Keratinocyte (primary cell): ENCODE measurements around the gene MARCHF7. TPM values are rescaled to one million over a fixed set of nuclear protein-coding genes. Genes with fewer than 3 reads are reported as not detected.

Experiments used
- DNase-seq: peaks from one replicate; pipeline ENCODE4 v3.0.0-alpha.2; 2011; ENCODE audit warnings: low read depth, missing footprints, low spot score
- FAIRE-seq: peaks from 2 replicates; lab custom pipeline; 2011; peaks lifted over from hg19 to GRCh38; lab: Jason Lieb, UNC
- H2AFZ ChIP-seq: 2 replicates; pipeline ENCODE4 v1.6.0; 2012; ENCODE audit warnings: low read length, control low read depth, inconsistent platforms; ENCODE audit not compliant: control insufficient read depth
- H3K27ac ChIP-seq: 2 replicates; pipeline ENCODE4 v1.5.1; 2011; ENCODE audit warnings: low read length; ENCODE audit not compliant: control insufficient read depth, insufficient read depth
- H3K27me3 ChIP-seq: 3 replicates; pipeline ENCODE4 v1.6.0; 2011; ENCODE audit warnings: low read length; ENCODE audit not compliant: control insufficient read depth, insufficient read depth; ENCODE audit errors: extremely low read depth
- H3K36me3 ChIP-seq, 2 experiments: 2 replicates in 1 of 2; 3 replicates in 1 of 2; pipeline ENCODE4 v1.5.1; 2011; ENCODE audit warnings: low read length in 2 of 2, mild to moderate bottlenecking in 1 of 2; ENCODE audit not compliant: control insufficient read depth in 2 of 2, insufficient read depth in 2 of 2; ENCODE audit errors: extremely low read depth in 1 of 2
- H3K4me1 ChIP-seq: 3 replicates; pipeline ENCODE4 v1.5.1; 2011; ENCODE audit warnings: low read length; ENCODE audit not compliant: control insufficient read depth, insufficient read depth; ENCODE audit errors: extremely low read depth
- H3K4me2 ChIP-seq: 3 replicates; pipeline ENCODE4 v1.6.0; 2011; ENCODE audit warnings: low read depth, low read length; ENCODE audit not compliant: control insufficient read depth, insufficient read depth; ENCODE audit errors: extremely low read depth
- H3K4me3 ChIP-seq, 3 experiments: fragments of 200-600 bp in 1 of 3; sonication (generic) in 1 of 3; 2 replicates in 2 of 3; 3 replicates in 1 of 3; pipeline ENCODE4 v1.5.1; 2011 to 2016; ENCODE audit warnings: low read length in 3 of 3, mild to moderate bottlenecking in 3 of 3, control low read depth in 2 of 3, inconsistent platforms in 1 of 3, low read depth in 1 of 3, mixed read lengths in 1 of 3, mixed run types in 1 of 3, moderate library complexity in 1 of 3; ENCODE audit not compliant: control insufficient read depth in 2 of 3, insufficient read depth in 2 of 3; ENCODE audit errors: extremely low read depth in 1 of 3
- H3K79me2 ChIP-seq: 2 replicates; pipeline ENCODE4 v1.6.0; 2012; ENCODE audit warnings: low read length; ENCODE audit not compliant: control insufficient read depth, insufficient read depth
- H3K9ac ChIP-seq: 3 replicates; pipeline ENCODE4 v1.6.0; 2011; ENCODE audit warnings: low read length; ENCODE audit not compliant: control insufficient read depth, insufficient read depth; ENCODE audit errors: extremely low read depth
- H3K9me1 ChIP-seq: 3 replicates; pipeline ENCODE4 v1.6.0; 2011; ENCODE audit warnings: low read length; ENCODE audit not compliant: control insufficient read depth, insufficient read depth; ENCODE audit errors: extremely low read depth
- H3K9me3 ChIP-seq: 2 replicates; pipeline ENCODE4 v1.5.1; 2012; ENCODE audit warnings: low read depth, low read length; ENCODE audit not compliant: control insufficient read depth
- H4K20me1 ChIP-seq: 3 replicates; pipeline ENCODE4 v1.6.0; 2011; ENCODE audit warnings: low read length; ENCODE audit not compliant: control insufficient read depth, insufficient read depth; ENCODE audit errors: extremely low read depth
- EZH2 ChIP-seq: IDR thresholded peaks from one replicate; pipeline ENCODE4 v1.6.1; 2012; ENCODE audit warnings: inconsistent platforms, mild to moderate bottlenecking, low read length, moderate library complexity
- dilution Hi-C: fragments of 300-500 bp; cut with MboI; formaldehyde crosslinking; loops from one replicate; pipeline ENCODE4 v1.7.0; 2020; ENCODE audit warnings: low sequenced_read_pairs; ENCODE audit not compliant: extremely low pct_ligation_motif_present
- polyA plus RNA-seq, 5 experiments: library from polyadenylated mRNA; depleted of rRNA in 3 of 5; stranded (reverse) in 3 of 5; stranded (forward) in 1 of 5; unstranded in 1 of 5; fragments of >200 nt; gene quantifications; 1 replicate in 1 of 5; 2 replicates in 3 of 5; 3 replicates in 1 of 5; pipeline versions ENCODE4 v1.2.1 to v1.2.3, GENCODE V29; 2011 to 2012; ENCODE audit warnings: missing spikeins in 2 of 5, low read depth in 1 of 5, low replicate concordance in 1 of 5
- TF ChIP-seq, protein P1 (sequence below), 3 experiments: IDR thresholded peaks in 1 of 3; conservative IDR thresholded peaks in 1 of 3; optimal IDR thresholded peaks in 1 of 3; 2 replicates in 2 of 3; 3 replicates in 1 of 3; pipeline versions ENCODE3 to v1.5.1; 2011; ENCODE audit warnings: low read length in 3 of 3, mild to moderate bottlenecking in 3 of 3, moderate library complexity in 2 of 3, control low read depth in 1 of 3, inconsistent platforms in 1 of 3; ENCODE audit not compliant: insufficient read depth in 2 of 3; ENCODE audit errors: extremely low read depth in 1 of 3

The MARCHF7 gene
- polyA plus RNA-seq, 1 donor (not counting 4 experiments of a cell fraction or from before 2014, with no cell fraction given), result 89.4 TPM

DNA sequence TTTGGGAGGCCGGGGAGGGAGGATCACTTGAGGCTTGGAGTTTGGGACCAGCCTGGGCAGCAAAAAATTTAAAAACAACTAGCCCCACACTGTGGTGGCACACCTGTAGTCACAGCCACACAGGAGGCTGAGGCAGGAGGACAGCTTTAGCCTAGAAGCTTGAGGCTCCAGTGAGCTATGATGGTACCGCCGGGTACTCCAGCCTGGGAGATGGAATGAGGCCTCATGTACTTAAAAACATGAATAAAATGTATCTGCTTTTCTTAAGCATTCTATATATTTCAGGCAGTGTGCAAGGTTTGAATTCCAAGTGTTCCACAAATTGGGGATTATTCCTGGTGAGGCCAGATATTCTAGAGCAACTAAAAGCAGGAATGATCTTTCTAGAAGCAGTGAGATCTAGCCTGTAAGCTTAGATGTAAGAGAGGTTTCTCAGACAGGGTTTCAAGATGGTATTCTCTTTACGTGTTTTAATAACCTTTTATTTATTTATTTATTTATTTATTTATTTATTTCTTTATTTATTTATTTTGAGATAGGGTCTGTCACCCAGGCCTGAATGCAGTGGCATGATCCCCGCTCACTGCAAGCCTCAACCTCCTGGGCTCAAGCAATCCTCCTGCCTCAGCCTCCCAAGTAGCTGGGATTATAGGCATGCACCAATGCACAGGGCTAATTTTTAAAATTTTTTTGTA is 4.1 kb upstream of the MARCHF7 start:
- H3K4me1 ChIP-seq, result peaks cover 6% of the 10 kb centered on the region
- TF ChIP-seq EZH2, result no peak
- TF ChIP-seq, protein P1, sequence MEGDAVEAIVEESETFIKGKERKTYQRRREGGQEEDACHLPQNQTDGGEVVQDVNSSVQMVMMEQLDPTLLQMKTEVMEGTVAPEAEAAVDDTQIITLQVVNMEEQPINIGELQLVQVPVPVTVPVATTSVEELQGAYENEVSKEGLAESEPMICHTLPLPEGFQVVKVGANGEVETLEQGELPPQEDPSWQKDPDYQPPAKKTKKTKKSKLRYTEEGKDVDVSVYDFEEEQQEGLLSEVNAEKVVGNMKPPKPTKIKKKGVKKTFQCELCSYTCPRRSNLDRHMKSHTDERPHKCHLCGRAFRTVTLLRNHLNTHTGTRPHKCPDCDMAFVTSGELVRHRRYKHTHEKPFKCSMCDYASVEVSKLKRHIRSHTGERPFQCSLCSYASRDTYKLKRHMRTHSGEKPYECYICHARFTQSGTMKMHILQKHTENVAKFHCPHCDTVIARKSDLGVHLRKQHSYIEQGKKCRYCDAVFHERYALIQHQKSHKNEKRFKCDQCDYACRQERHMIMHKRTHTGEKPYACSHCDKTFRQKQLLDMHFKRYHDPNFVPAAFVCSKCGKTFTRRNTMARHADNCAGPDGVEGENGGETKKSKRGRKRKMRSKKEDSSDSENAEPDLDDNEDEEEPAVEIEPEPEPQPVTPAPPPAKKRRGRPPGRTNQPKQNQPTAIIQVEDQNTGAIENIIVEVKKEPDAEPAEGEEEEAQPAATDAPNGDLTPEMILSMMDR (optimal IDR thresholded peaks at IDR 0.05 in 1 of 3, IDR thresholded peaks at IDR 0.05 in 1 of 3, conservative IDR thresholded peaks at IDR 0.05 in 1 of 3; ENCODE audit: extremely low read depth in 1 of 3, insufficient read depth in 2 of 3, low read length in 3 of 3), result no peak
- peaks cover 9% of the 10 kb centered on the region for H3K79me2 ChIP-seq
- H3K9me1 ChIP-seq, result no peaks in the 10 kb centered on the region
- dilution Hi-C loops, result loop anchor here (25.0 kb wide), 1 partner anchor 96 kb away; the partner anchor contains the start of gene BAZ2B
- H3K36me3 ChIP-seq, result no peaks in the 10 kb centered on the region
- no peaks in the 10 kb centered on the region for H4K20me1 ChIP-seq
- FAIRE-seq, result peak; percentile 13
- H3K4me2 ChIP-seq, result no peak overlapping the region
- no peaks in the 10 kb centered on the region for H3K27me3 ChIP-seq
- H3K9me3 ChIP-seq, result no peaks in the 10 kb centered on the region
- no peak overlapping the region for H2AFZ ChIP-seq
- no peak overlapping the region for H3K4me3 ChIP-seq
- no peak overlapping the region for H3K27ac ChIP-seq
- H3K9ac ChIP-seq, result no peak overlapping the region
- DNase-seq, result no peak

DNA sequence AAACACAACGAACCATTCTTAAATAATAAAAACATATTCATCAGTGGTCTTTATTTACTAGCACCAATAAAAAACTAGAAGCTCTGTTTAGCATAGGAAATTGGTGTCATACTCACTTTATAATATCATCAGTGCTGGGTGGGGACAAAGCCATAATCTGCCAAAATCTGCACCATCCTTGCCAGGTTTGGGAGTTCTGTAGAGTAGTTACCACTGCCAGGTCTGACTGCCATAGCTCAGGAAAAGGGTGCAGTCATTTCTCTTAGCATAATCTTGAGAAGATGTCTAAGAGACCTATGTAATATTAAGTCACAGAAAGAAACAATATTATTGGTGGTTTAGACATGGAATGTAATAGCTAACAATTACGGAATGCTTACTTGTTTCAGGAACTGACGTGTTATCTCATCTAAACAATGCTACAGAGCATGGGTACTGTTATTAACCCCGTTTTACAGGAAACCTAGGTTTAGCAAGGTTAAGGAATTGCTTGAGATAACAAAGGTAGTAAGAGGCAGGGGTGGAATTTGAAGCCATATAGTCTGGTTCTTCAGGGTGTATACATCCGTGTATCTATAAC is 1.6 kb upstream of the MARCHF7 start:
- peaks cover 34% of the 10 kb centered on the region for H3K79me2 ChIP-seq
- no peak for TF ChIP-seq EZH2
- TF ChIP-seq, protein P1 (optimal IDR thresholded peaks at IDR 0.05 in 1 of 3, IDR thresholded peaks at IDR 0.05 in 1 of 3, conservative IDR thresholded peaks at IDR 0.05 in 1 of 3; ENCODE audit: extremely low read depth in 1 of 3, insufficient read depth in 2 of 3, low read length in 3 of 3), result no peak
- H3K9me1 ChIP-seq, result peaks cover 3% of the 10 kb centered on the region
- H3K4me3 ChIP-seq, result peak overlapping the region in 2 of 3 experiments; percentile 73 to 95
- no peaks in the 10 kb centered on the region for H3K27me3 ChIP-seq
- peaks cover 21% of the 10 kb centered on the region for H4K20me1 ChIP-seq
- H3K27ac ChIP-seq, result peak overlapping the region; percentile 97
- FAIRE-seq (peak; percentile 43), DNase-seq (no peak)
- no peaks in the 10 kb centered on the region for H3K36me3 ChIP-seq
- no peaks in the 10 kb centered on the region for H3K9me3 ChIP-seq
- dilution Hi-C loops, result loop anchor here (25.0 kb wide), 1 partner anchor 98 kb away; the partner anchor contains the start of gene BAZ2B
- H3K4me2 ChIP-seq, result peak overlapping the region; percentile 75
- H3K4me1 ChIP-seq, result peaks cover 25% of the 10 kb centered on the region
- H2AFZ ChIP-seq, result peak overlapping the region; percentile 68
- H3K9ac ChIP-seq, result peak overlapping the region; percentile 99
